ENCODE results near the gene FPR2. TPM values are rescaled to one million over a fixed set of nuclear protein-coding genes. Genes with fewer than 3 reads are reported as not detected.

Gene FPR2
- total RNA-seq, 1 donor from 2014 or later: 0.59 TPM

DNA sequence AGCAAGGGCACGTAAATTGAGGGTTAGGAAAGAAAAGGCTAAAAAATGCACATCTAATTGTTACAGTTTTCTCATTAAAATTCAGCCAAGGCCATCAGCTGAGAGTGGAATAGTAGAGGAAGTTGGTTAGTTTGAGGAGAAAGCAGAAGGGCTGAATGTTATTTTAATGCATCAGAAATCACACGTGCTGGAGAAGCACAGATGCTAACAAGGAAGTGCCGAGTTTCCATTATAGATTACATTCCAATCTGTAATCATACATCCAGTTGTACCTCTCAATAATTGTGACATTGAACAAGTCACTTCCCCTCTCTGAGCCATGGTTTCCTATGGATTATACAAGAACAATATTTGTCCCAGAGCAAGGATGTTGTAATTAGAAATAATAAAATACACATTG is 59.0 kb downstream of the FPR2 start:
- no peak for DNase-seq
- intact Hi-C loops (cut with DNase I): no loop called here
- ATAC-seq (ENCODE audit: poor library complexity): no peak

Other genes starting within 250 kb of the FPR2 start
- gene SIGLEC6, start 229.5 kb upstream of the FPR2 start, total RNA-seq: 0.16 TPM
- gene ZNF175, start 189.9 kb upstream of the FPR2 start, total RNA-seq: 6.5 TPM
- not detected for gene SIGLEC5, start 130.8 kb upstream of the FPR2 start, total RNA-seq
- gene SIGLEC14, start 114.4 kb upstream of the FPR2 start, total RNA-seq: 1.00 TPM
- 10.1 TPM for gene SPACA6, start 67.8 kb upstream of the FPR2 start, total RNA-seq
- gene HAS1, start 37.2 kb upstream of the FPR2 start, total RNA-seq: 0.70 TPM
- gene FPR1, start 9.3 kb upstream of the FPR2 start, total RNA-seq: 3.5 TPM
- gene FPR3, start 34.0 kb downstream of the FPR2 start, total RNA-seq: 4.0 TPM
- gene ZNF577, start 126.8 kb downstream of the FPR2 start, total RNA-seq: 6.5 TPM
- gene ZNF649, start 143.8 kb downstream of the FPR2 start, total RNA-seq: 6.4 TPM
- gene ZNF613, start 166.3 kb downstream of the FPR2 start, total RNA-seq: 3.1 TPM
- 7.6 TPM for gene ZNF350, start 225.7 kb downstream of the FPR2 start, total RNA-seq
- gene ZNF615, start 247.0 kb downstream of the FPR2 start, total RNA-seq: 9.6 TPM

Measured in Right ventricle myocardium superior (tissue), 1 donor.